ENCODE results near the gene MMS19.

- no peak for TF ChIP-seq CTCF (IDR thresholded peaks at IDR 0.05)
- no peak for TF ChIP-seq EP300 (IDR thresholded peaks at IDR 0.05; ENCODE audit: low read depth)
- no peak for TF ChIP-seq POLR2A (IDR thresholded peaks at IDR 0.05)
These were observed 47.4 kb downstream of the MMS19 start for GRCh38 chr10:97450828-97451227.

Data from transverse colon (tissue), 3 donors.